IPS-NIHi11 (cell line): Measurements from ENCODE around the gene MAP3K1.
A peak's percentile ranks its signal among the peaks of the same experiment; 100 is the strongest.

Experiments used
- DNase-seq: peaks from one replicate; pipeline ENCODE4 v3.0.0; 2012; ENCODE audit warnings: mixed read lengths, low spot score

Gene MAP3K1

DNA sequence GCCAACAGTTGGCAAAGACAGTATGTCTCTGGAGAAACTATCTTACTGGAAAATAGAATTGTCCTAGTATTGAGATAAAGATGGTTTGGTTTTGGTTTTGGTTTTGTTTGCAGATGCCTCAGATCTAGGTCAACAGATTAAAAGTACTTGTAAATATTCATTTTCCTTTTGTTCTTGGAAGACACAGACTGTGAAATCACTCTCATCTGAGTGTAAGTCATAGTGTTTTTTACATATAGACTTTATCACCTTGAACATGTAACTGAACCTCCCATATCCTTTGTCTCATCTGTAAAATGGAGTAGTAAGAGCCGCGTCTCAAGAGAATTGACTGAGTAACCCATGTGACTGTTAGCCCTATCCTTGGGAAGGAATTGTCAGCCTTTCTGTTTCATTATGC lies 34.3 kb downstream of the MAP3K1 start:
- DNase-seq: no peak

DNA sequence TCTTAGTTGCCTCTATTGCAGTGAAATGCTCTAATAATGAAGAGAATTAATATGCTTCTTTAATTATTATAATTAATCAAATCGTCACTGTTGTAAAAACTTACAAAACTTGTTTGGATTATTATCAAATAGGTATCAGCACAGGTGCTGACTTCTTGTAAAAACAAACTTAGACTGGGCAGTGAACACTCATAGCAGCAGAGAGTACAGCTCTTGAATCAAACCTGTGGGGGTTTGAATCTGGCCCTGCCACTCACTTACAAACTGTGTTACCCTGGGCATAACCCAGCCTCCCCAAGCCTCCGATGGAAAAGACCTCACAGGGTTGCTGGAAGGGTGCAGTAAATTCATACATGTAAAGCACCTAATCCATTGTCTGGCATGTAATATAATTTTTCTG lies 35.1 kb downstream of the MAP3K1 start:
- DNase-seq: no peak

DNA sequence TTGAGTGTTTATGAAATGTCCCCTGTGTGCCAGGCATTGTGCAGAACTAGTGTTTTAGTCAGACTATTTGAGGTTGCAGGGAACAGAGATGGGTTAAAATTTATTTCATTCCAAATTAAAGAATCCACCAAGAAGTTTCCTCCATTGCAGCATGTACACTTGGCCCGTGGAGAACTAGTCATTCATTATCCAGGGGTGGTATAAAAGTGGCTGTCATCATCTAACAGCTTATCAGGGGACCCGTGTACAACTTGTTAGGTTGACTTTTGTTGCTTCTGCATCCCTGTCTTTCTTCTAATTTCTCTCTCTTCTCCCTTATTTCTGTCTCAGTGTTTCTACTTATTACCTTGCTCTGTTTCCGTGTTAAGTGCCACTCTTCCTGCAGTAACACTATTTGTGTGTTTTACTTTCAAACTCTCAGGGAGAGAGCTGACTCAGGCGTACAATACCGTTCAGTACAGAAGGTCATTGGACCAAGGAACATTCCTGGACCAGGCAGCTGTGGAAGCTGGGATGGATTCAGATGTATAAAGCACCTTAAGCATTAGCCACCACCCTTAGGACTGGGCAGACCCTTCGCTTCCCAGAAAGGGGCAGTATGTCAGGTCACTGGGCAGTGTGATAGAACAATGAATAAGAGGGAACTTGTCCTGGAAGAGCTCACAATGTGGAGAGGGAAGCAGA lies 36.1 kb downstream of the MAP3K1 start:
- no peak for DNase-seq

- DNase-seq: no peak
Measured at GRCh38 chr5:56852228-56853000, 37.1 kb downstream of the MAP3K1 start.

DNA sequence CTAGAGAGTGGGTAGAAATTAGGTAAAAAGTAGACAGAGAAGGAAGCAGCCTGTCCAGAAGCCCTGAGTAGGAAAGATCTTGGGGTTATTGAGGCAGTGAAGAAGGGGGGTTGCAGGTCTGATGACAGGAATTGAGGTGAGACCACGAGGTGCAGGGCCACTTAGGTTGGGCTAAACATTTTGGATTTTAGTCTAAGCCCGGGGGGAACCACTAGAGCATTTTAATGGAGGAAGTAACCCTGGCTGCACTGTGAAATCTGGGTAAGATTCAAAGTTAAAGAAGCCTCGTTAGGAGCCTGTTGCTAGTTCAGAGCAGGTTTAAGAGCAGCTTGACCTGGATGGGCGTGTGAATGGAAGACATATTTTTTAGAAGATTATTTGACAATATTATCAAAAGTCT lies 38.3 kb downstream of the MAP3K1 start:
- no peak for DNase-seq

- no peak for DNase-seq
Measured at GRCh38 chr5:56854920-56855319, 39.6 kb downstream of the MAP3K1 start.

DNA sequence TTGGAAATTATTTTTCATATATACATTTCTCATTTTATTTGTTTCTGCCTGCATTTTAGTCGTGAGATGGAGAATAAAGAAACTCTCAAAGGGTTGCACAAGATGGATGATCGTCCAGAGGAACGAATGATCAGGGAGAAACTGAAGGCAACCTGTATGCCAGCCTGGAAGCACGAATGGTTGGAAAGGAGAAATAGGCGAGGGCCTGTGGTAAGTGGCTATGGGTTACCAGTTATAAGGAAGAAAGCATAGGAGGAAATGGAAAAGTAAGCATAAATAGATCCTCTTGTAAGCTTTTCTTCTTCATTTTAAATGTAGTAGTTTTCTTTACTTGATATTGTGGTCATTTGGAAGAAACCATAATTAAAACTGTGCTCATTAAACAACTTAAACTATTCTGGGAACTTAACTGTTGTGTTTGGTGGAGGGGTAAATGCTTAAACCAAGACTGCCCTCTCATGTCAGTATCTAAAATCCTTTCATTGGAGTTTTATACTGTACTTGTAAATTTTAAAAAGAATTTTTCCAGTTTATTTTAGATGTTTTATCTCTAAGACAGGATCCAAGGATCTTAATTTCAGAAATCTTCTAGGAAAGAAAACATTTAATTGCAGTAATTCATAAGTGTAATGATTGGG lies 41.3 kb downstream of the MAP3K1 start:
- no peak for DNase-seq

DNA sequence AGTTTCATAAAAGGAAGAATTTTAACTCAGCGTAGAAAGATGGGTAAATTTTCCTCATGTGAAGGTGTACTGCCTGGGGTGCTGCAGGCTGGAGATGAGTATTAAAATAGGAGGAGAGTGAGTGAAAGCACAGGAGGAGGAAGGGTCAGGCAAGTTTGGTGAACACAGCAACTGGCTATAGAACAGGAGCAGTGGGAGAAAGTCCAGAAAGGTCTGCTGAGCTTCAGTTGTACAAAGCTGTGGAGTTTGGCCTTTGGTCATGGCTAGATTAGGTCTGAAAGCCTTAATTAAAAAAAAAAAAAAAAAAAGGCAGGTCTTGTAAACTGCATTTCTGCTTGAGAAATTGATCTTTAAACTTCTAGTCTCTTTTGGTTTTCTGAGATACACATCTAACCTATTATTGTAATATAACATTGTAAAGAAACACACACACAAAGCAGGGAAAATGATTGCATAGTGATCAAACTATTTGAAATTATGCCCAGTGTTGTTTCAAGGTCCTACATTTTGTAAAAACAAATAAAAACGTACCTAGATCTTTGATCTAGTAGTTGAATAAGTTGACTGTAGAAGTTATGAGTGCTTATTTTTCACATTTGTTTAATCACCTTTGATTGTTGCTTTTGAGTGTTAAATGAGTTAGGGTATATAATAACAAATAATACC lies 43.6 kb downstream of the MAP3K1 start:
- DNase-seq: no peak

DNA sequence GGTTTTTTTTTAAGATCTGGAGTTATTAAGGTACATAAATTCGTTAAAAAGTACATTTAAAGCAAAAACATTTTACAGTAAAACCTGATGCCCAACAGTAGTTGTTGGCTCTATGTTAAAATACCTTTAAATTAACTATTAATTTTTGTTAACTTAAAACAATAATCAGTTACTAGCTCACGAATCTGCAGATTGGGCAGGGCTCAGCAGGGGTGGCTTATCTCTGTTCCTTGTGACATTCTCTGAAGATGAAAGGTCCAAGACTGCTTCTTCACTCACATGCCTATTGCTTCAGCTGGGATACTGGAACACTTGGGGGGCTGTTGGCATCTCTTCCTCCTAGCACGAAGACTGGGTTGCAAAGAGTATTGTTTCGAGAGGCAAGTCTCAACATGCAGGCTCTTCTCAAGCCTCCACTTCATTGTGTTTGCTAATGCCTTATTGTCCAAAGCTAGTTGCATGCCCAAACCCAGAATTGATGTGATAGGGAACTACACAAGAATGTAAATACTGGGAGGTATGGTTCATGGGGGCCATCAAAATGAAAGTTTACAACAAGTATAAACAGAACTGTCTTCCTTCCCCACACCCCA lies 46.6 kb downstream of the MAP3K1 start:
- no peak for DNase-seq

DNA sequence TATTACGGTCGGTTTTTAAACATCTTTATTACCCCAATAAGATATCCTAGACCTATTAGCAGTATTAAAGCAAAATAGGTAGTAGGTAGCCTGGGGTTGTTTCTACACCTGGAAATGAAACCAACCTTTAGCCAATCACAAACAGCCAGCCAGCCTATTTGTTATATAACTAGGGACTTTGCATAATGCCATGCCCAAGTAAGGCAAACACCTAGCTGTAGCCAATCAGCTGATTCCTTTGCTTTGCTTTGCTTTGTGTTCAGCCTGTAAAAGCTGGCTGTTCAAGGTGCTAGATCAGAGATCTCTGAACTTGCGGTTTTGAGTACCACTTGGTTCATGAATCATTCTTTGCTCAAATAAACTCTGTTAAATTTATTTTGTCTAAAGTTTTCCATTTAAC lies 47.6 kb downstream of the MAP3K1 start:
- no peak for DNase-seq

DNA sequence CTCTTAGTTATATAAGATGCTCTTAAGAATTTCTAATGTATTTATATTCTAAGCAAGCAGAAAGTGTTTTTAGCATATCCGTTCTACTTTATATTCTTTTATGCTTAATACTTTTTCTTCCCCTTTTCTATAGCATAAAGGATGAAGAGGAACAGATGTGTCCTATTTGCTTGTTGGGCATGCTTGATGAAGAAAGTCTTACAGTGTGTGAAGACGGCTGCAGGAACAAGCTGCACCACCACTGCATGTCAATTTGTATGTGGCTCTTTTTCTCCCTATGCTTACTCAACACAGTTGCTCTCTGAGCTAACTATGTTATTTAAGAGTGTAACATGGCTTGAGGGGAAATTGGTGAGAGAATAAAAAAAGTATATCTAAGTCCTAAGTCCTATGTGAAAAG lies 56.4 kb downstream of the MAP3K1 start:
- no peak for DNase-seq

- DNase-seq: no peak
Measured at GRCh38 chr5:56873056-56873455, 57.7 kb downstream of the MAP3K1 start.

DNA sequence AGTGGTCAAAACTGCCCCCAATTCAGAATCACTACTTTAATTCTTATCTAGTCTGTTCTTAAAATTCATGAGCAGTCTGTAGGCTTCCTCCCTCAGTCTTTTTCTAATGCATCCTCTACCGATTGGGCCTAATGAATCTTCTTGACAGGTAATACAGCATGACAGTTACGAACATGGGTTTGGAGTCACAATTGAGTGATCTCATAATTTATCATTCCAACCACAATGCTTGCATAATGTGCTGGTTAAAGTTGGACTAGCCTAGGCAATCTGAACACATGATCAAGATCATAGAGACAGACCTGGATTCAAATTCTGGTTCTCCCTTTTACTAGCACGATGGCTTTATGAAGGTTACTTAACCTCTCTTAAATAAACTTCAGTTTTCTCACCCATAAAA lies 61.0 kb downstream of the MAP3K1 start:
- no peak for DNase-seq

- DNase-seq: no peak
Measured at GRCh38 chr5:56881571-56881970, 66.2 kb downstream of the MAP3K1 start.

GRCh38 chr5:56893251-56893951 lies 78.1 kb downstream of the MAP3K1 start:
- DNase-seq: no peak

GRCh38 chr5:56896763-56897162 lies 81.4 kb downstream of the MAP3K1 start:
- no peak for DNase-seq

GRCh38 chr5:56898213-56898612 lies 82.9 kb downstream of the MAP3K1 start:
- no peak for DNase-seq

GRCh38 chr5:56900395-56900794 lies 85.0 kb downstream of the MAP3K1 start:
- no peak for DNase-seq

DNA sequence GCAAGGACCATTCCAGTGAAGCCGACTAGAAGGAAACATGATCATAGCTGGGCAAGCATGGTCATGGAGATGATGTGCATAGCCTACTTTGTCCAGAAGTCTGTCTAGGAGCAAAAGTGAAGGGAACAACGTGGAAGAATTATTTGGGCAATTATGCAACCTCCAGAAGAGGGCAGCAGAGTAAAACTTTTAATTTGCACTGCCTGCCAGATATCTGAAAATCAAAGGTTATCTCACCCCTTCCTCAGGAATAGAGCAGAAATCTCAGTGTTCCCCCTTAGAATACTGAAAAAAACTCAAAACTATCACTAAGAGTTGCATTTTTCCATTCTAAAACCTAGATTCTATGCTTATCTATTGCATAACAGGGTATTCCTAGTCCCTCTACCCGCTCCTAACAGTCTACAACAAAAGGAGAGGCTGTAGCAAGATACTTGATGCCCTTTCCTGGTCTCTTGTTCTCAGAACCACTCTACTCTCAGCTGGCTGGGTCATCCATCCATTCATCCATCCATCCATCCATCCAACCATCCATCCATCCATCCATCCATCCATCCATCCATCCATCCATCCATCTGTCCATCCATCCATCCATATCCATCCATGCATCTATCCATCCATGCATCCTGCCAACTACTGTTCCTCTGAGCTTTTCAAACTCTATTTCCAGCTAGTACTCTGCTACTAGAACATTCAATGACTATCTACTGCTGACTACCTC lies 85.7 kb downstream of the MAP3K1 start:
- DNase-seq: peak; percentile 72

- DNase-seq: peak; percentile 69
Measured at GRCh38 chr5:56908942-56909293, 93.6 kb downstream of the MAP3K1 start.
